HuH-7 (cell line): ENCODE results near the gene ARHGEF3.

Experiments used
- DNase-seq: peaks from one replicate; pipeline ENCODE4 v3.0.0; 2011; ENCODE audit warnings: low spot score

ARHGEF3 gene

DNA sequence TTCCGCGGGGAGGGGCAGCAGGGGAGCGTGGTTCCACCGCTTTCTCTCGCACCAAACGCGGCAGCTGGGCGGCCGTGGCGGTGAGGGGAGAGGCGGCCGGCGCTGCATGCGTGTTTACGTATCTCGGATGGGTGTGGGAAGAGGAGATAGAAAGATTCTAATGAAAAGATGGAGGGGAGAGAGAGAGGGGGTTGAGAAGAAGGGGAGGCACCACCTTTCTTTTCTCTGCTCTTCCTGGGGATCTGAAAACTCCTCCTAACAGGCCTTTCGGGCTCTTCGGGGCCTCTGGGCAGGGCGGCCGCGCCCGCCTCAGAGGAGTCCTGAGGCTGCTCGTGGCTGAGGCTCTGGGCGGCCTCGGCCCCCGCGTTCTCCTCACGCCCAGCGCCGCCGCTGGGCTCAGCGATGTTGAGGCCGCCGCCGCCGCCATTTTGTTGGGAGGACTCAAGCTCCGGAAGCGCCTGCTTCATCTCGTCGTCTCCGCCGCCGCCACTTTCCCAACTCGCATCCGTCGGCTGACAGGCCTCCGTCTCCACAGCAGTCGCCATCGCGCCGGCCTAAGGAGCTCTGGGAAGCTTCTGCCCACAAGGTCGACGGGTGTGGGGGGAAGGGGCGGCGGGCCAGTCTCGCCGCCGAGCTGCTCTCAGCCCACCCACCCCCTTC lies 119.2 kb downstream of the ARHGEF3 start:
- peak; percentile 32 for DNase-seq

DNA sequence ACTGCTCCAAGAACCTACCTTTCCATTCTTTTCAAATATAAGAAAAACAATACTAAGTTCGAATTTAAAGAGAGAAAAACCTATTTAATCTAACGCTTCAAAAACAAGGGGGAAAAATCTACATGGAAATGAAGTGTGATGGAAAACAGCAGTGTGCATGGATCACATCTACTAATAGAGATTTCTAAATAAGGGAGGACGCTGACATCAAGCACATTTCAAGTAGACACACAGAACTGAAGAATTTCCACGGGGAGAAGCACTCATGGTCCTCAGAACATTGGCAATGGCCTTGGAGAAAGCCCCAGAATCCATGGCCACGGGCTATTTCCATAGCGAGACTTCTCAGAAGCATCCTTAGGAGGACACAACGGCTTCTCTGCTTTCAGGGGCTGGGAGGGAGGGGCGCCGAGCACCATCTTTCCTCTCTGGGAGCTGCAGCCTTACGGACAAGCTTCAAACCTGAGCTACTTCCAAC lies 119.7 kb downstream of the ARHGEF3 start:
- no peak for DNase-seq

GRCh38 chr3:56680054-56680580 lies 121.6 kb downstream of the ARHGEF3 start:
- no peak for DNase-seq
